ENCODE measurements around the gene RRP9. TPM values are rescaled to one million over a fixed set of nuclear protein-coding genes. Genes with fewer than 3 reads are reported as not detected.
"Not testable (repeated sequence)": the region's sequence is repeated elsewhere in the genome, so short reads cannot be mapped to it uniquely, and the experiment has no call there.

Gene RRP9
- total RNA-seq, 1 donor from 2014 or later, result 37.5 TPM

- intact Hi-C loops (cut with micrococcal nuclease), result no loop called here
These were observed 14.4 kb downstream of the RRP9 start for GRCh38 chr3:51927061-51927977.

GRCh38 chr3:51921081-51921578 lies 20.6 kb downstream of the RRP9 start:
- intact Hi-C loops (cut with micrococcal nuclease), result no loop called here

GRCh38 chr3:51916418-51916817 lies 25.3 kb downstream of the RRP9 start:
- intact Hi-C loops (cut with micrococcal nuclease), result no loop called here

- intact Hi-C loops (cut with micrococcal nuclease), result no loop called here
These were observed 33.7 kb downstream of the RRP9 start for GRCh38 chr3:51908026-51908425.

- intact Hi-C loops (cut with micrococcal nuclease), result no loop called here
These were observed 37.5 kb downstream of the RRP9 start for GRCh38 chr3:51904034-51904823.

- intact Hi-C loops (cut with micrococcal nuclease), result not testable (repeated sequence)
These were observed 39.3 kb downstream of the RRP9 start for GRCh38 chr3:51902361-51902760.

GRCh38 chr3:51900043-51900442 lies 41.7 kb downstream of the RRP9 start:
- intact Hi-C loops (cut with micrococcal nuclease), result not testable (repeated sequence)

GRCh38 chr3:51897391-51897790 lies 44.3 kb downstream of the RRP9 start:
- intact Hi-C loops (cut with micrococcal nuclease), result no loop called here

GRCh38 chr3:51896607-51897305 lies 44.9 kb downstream of the RRP9 start:
- intact Hi-C loops (cut with micrococcal nuclease), result no loop called here

- intact Hi-C loops (cut with micrococcal nuclease), result no loop called here
These were observed 46.8 kb downstream of the RRP9 start for GRCh38 chr3:51894939-51895338.

GRCh38 chr3:51894391-51894790 lies 47.3 kb downstream of the RRP9 start:
- intact Hi-C loops (cut with micrococcal nuclease), result no loop called here

- intact Hi-C loops (cut with micrococcal nuclease), result no loop called here
These were observed 50.3 kb downstream of the RRP9 start for GRCh38 chr3:51891242-51892039.

- intact Hi-C loops (cut with micrococcal nuclease), result loop anchor here (10.0 kb wide), 1 partner anchor 254 kb away; no protein-coding TSS in a partner anchor
These were observed 53.1 kb downstream of the RRP9 start for GRCh38 chr3:51888463-51889105.

GRCh38 chr3:51887620-51888019 lies 54.1 kb downstream of the RRP9 start:
- intact Hi-C loops (cut with micrococcal nuclease), result loop anchor here (10.0 kb wide), 1 partner anchor 253 kb away; no protein-coding TSS in a partner anchor

- intact Hi-C loops (cut with micrococcal nuclease), result loop anchor here (10.0 kb wide), 1 partner anchor 252 kb away; no protein-coding TSS in a partner anchor
These were observed 55.3 kb downstream of the RRP9 start for GRCh38 chr3:51886447-51886846.

Other genes starting within 250 kb of the RRP9 start
- gene GRM2, start 234.8 kb downstream of the RRP9 start, total RNA-seq, result 1.6 and 2.1 TPM in 2 replicates
- not detected in 2 replicates for gene IQCF6, start 162.7 kb downstream of the RRP9 start, total RNA-seq
- gene IQCF2, start 80.3 kb downstream of the RRP9 start, total RNA-seq, result not detected in 2 replicates
- not detected in 2 replicates for gene IQCF5, start 66.3 kb downstream of the RRP9 start, total RNA-seq
- not detected in 2 replicates for gene IQCF1, start 38.6 kb downstream of the RRP9 start, total RNA-seq
- gene PARP3, start 459 bp upstream of the RRP9 start, total RNA-seq, result 14.0 and 18.8 TPM in 2 replicates
- gene GPR62, start 13.5 kb upstream of the RRP9 start, total RNA-seq, result not detected in 2 replicates
- 22.3 and 23.6 TPM in 2 replicates for gene PCBP4, start 25.6 kb upstream of the RRP9 start, total RNA-seq
- gene ABHD14B, start 32.1 kb upstream of the RRP9 start, total RNA-seq, result 33.0 and 34.3 TPM in 2 replicates
- gene ABHD14A, start 33.2 kb upstream of the RRP9 start, total RNA-seq, result 10.5 and 11.5 TPM in 2 replicates
- 21.2 and 23.1 TPM in 2 replicates for gene ACY1, start 41.6 kb upstream of the RRP9 start, total RNA-seq
- 1,242 and 1,243 TPM in 2 replicates for gene RPL29, start 54.0 kb upstream of the RRP9 start, total RNA-seq
- 40.7 and 41.2 TPM in 2 replicates for gene DUSP7, start 114.7 kb upstream of the RRP9 start, total RNA-seq
- gene POC1A, start 212.5 kb upstream of the RRP9 start, total RNA-seq, result 16.8 and 19.6 TPM in 2 replicates